GM21526 (cell line): ENCODE measurements around the gene GRK3.

Experiments used
- ATAC-seq: cut with Tn5 transposase; IDR thresholded peaks from one replicate; pipeline ENCODE4 v1.9.1; 2021; ENCODE audit warnings: moderate library complexity; ENCODE audit not compliant: unreplicated experiment, low FRiP score

Gene GRK3

GRCh38 chr22:25718135-25718840 lies 153.8 kb downstream of the GRK3 start:
- ATAC-seq, result no peak

GRCh38 chr22:25722223-25722622 lies 157.7 kb downstream of the GRK3 start:
- ATAC-seq, result no peak

- no peak for ATAC-seq
These were observed 158.2 kb downstream of the GRK3 start for GRCh38 chr22:25722626-25723025.

- ATAC-seq, result no peak
These were observed 161.8 kb downstream of the GRK3 start for GRCh38 chr22:25726241-25726640.

- no peak for ATAC-seq
These were observed 163.6 kb downstream of the GRK3 start for GRCh38 chr22:25728071-25728470.

GRCh38 chr22:25729016-25729995 lies 164.8 kb downstream of the GRK3 start:
- no peak for ATAC-seq

- ATAC-seq, result no peak
These were observed 171.2 kb downstream of the GRK3 start for GRCh38 chr22:25735650-25736049.

GRCh38 chr22:25736378-25737011 lies 172.0 kb downstream of the GRK3 start:
- no peak for ATAC-seq

GRCh38 chr22:25739659-25740344 lies 175.3 kb downstream of the GRK3 start:
- no peak for ATAC-seq

GRCh38 chr22:25741692-25742626 lies 177.5 kb downstream of the GRK3 start, which contains the start of gene MYO18B:
Gene MYO18B, plus strand, starts transcription at chr22:25742188. Its CDS starts 18,905 bp downstream, at chr22:25761093.
- ATAC-seq, result no peak

GRCh38 chr22:25742918-25743708 lies 178.6 kb downstream of the GRK3 start:
- ATAC-seq, result no peak

GRCh38 chr22:25744694-25745093 lies 180.2 kb downstream of the GRK3 start:
- no peak for ATAC-seq

GRCh38 chr22:25745341-25746011 lies 181.0 kb downstream of the GRK3 start:
- ATAC-seq, result no peak

GRCh38 chr22:25746012-25746373 lies 181.5 kb downstream of the GRK3 start:
- no peak for ATAC-seq

- no peak for ATAC-seq
These were observed 182.9 kb downstream of the GRK3 start for GRCh38 chr22:25747245-25747944.

- ATAC-seq, result no peak
These were observed 183.7 kb downstream of the GRK3 start for GRCh38 chr22:25748140-25748539.

- no peak for ATAC-seq
These were observed 184.2 kb downstream of the GRK3 start for GRCh38 chr22:25748704-25749103.
